Fibroblast of pulmonary artery (primary cell): ENCODE measurements around the gene TFEC.
A peak's percentile ranks its signal among the peaks of the same experiment; 100 is the strongest.

Source experiments
- DNase-seq: peaks from one replicate; pipeline ENCODE4 v3.0.0-alpha.2; 2010; ENCODE audit warnings: low read depth
- H3K4me3 ChIP-seq: replicated peaks from 2 replicates; pipeline ENCODE4 v1.5.1; 2011; ENCODE audit warnings: low read depth, mild to moderate bottlenecking, control low read depth, low read length, moderate library complexity
- CTCF ChIP-seq: IDR thresholded peaks from 2 replicates; pipeline ENCODE4 v1.5.1; 2011; ENCODE audit warnings: mild to moderate bottlenecking, control low read depth, low read length, inconsistent platforms; ENCODE audit errors: missing control alignments

TFEC gene

DNA sequence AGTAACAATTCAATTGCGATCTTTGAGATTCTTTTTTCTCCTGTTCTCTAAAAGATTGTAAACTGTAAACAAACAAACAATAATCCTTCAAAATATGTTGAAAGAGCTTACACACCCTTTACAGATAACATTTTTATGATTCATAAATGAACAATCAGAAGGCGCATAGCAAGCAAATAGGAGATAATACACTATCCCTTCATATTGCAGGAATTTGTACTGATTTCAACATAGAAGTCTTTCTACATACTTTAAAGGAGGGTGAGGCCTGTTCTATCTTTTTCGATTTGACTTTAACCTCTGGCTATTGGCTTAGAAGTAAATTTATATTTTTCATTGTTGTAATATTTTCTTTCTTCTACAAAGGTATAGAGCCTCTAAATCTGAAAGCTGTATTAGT is 57.2 kb downstream of the TFEC start:
- DNase-seq, result peak; percentile 16
- TF ChIP-seq CTCF, result no peak
- no peak overlapping the region for H3K4me3 ChIP-seq

DNA sequence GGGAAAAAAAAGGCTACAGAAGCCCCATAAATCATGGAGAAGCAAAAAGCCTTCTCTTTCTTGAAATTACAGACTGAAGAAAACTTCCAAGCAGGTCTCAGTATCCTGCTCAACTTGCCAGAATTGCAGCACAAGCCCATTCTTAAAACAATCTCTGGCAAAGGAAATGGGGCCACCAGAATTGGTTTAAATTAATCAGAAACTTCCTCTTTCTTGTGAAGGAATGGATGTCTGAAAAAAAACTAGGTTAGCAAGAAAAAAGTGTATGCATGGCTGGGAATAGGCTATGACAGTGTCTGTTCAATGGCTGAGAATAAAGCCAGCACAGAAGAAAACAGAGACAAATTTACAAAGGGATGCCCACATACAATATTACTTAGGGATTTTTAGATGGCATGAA is 59.1 kb downstream of the TFEC start:
- DNase-seq, result no peak
- TF ChIP-seq CTCF, result no peak
- no peak overlapping the region for H3K4me3 ChIP-seq

DNA sequence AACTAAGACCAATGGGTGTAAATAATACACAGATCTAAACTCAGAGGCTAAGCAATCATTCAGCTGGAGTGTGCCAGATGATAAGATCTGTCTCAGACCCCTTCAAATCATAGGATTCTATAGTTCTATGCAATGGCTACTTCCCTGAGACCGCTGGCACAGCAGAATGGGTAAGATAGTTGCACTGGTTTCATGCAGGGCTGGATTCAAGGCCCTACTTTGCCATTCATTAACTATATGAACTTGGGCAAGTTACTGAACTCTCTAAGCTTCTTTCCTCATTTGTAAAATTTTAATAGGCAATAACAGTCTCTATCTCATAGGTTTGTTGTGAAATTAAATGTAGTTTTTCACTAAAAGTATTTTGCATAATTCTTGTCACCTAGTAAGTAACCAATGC is 62.0 kb downstream of the TFEC start:
- no peak for DNase-seq

GRCh38 chr7:115968171-115968570 is 62.4 kb downstream of the TFEC start:
- TF ChIP-seq CTCF, result no peak
- no peak overlapping the region for H3K4me3 ChIP-seq
- DNase-seq, result no peak

More for the DNA sequence above, 62.0 kb downstream of the TFEC start:
- no peak overlapping the region for H3K4me3 ChIP-seq
- no peak for TF ChIP-seq CTCF

- H3K4me3 ChIP-seq, result no peak overlapping the region
- DNase-seq, result no peak
- TF ChIP-seq CTCF, result no peak
Observed at GRCh38 chr7:115965796-115966475, 64.6 kb downstream of the TFEC start.

DNA sequence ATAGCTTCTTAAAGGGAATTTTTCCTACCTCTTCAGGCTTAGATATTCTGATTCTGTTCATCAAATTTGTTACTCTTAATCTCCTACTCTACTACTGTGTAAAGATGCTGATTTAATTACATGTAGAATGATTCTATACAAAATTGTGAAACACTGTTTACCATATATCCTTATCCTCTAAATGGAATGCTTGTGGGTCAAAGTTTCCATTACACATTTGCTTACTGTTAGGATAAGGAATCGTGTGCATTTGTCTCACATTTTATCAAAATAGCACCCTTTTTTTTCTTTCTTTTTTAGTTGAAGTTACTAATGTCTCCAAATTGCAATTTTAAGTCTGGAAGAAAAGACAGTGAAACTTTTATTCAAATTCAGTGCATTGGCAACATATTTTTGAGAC is 65.3 kb downstream of the TFEC start:
- DNase-seq, result peak; percentile 8
- no peak overlapping the region for H3K4me3 ChIP-seq
- no peak for TF ChIP-seq CTCF

DNA sequence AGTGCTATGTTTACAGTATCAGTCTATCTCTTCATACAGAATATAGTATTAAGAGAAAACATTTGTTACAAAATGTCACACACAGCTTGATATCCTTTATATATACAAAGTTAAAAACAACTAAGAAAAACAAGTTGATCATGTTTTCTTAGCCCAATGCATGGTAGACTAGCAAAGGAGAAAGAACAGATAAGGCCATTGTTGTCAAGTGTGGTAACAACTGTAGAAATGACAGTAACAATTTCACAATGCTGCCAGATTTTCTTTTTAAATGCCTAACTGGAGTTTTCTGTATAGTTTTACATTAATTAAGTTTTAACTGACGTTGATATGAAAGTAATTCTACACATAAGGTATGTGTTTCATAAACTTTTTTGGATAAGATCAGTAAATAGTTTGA is 65.8 kb downstream of the TFEC start:
- no peak for TF ChIP-seq CTCF
- no peak overlapping the region for H3K4me3 ChIP-seq
- DNase-seq, result peak; percentile 29
